Gastroesophageal sphincter (tissue), 4 donors: Measurements from ENCODE around the gene PPP2R5C. TPM values are rescaled to one million over a fixed set of nuclear protein-coding genes. Genes with fewer than 3 reads are reported as not detected.

Source experiments
- ATAC-seq: fragments of 150-250 bp; one replicate; pipeline ENCODE4 v1.9.1; 2016; ENCODE audit warnings: mild to moderate bottlenecking, moderate library complexity
- H3K27ac ChIP-seq, 4 donors: fragments of 200-600 bp; sonication (generic) in 3 of 4; 1 replicate in 3 of 4; 2 replicates in 1 of 4; pipeline ENCODE4 v1.5.1; 2016 to 2019
- H3K27me3 ChIP-seq: fragments of 200-600 bp; sonication (generic); one replicate; pipeline ENCODE4 v1.5.1; 2019
- H3K36me3 ChIP-seq, 2 donors: fragments of 200-600 bp; sonication (generic); one replicate each; pipeline ENCODE4 v1.5.1; 2019; ENCODE audit warnings: control low read depth in 1 of 2
- H3K4me1 ChIP-seq, 3 donors: fragments of 200-600 bp; sonication (generic); 1 replicate in 2 of 3; 2 replicates in 1 of 3; pipeline ENCODE4 v1.5.1; 2016 to 2019; ENCODE audit warnings: control low read depth in 2 of 3
- H3K4me3 ChIP-seq, 2 donors: fragments of 200-600 bp; sonication (generic); one replicate each; pipeline ENCODE4 v1.5.1; 2019; ENCODE audit warnings: mild to moderate bottlenecking in 1 of 2, moderate library complexity in 1 of 2
- H3K9me3 ChIP-seq, 3 donors: fragments of 200-600 bp; sonication (generic); one replicate each; pipeline ENCODE4 v1.5.1; 2017 to 2019; ENCODE audit warnings: control low read depth in 2 of 3
- CTCF ChIP-seq, 4 experiments: fragments of 200-600 bp in 2 of 4; fragments of 450-650 bp in 2 of 4; sonication (generic) in 1 of 4; IDR thresholded peaks; one replicate each; pipeline ENCODE4 v1.5.1; 2017 to 2019; ENCODE audit warnings: antibody characterized with exemption in 4 of 4, mild to moderate bottlenecking in 2 of 4, moderate library complexity in 2 of 4
- EP300 ChIP-seq: sonication (generic); formaldehyde crosslinking; IDR thresholded peaks from one replicate; pipeline ENCODE4 v1.6.1; 2017; ENCODE audit warnings: antibody characterized with exemption, mild to moderate bottlenecking
- POLR2A ChIP-seq, 2 donors: fragments of 450-650 bp; IDR thresholded peaks; one replicate each; pipeline ENCODE4 v1.6.1; 2017; ENCODE audit warnings: antibody characterized with exemption in 2 of 2, mild to moderate bottlenecking in 2 of 2, moderate library complexity in 1 of 2
- POLR2AphosphoS5 ChIP-seq: sonication (generic); formaldehyde crosslinking; IDR thresholded peaks from one replicate; pipeline ENCODE4 v1.6.1; 2017; ENCODE audit warnings: antibody characterized with exemption
- WGBS, 2 donors: methylation state at CpG; one replicate each; pipeline ENCODE4 v1.1.5; 2018; ENCODE audit warnings: low coverage in 1 of 2; 5-methylcytosine and 5-hydroxymethylcytosine counted together
- total RNA-seq, 4 donors: library from RNA; depleted of rRNA; stranded (reverse); fragments of >200 nt; gene quantifications; one replicate each; pipeline ENCODE4 v1.1.0, GENCODE V29; 2016

The PPP2R5C gene
- total RNA-seq, 4 donors from 2014 or later, result 123 to 199 (median 131) TPM

- no peak overlapping the region for H3K4me3 ChIP-seq
- H3K9me3 ChIP-seq, result no peaks in the 10 kb centered on the region
- ATAC-seq, result no peak
- 80 to 84% methylated on average over 2 to 3 of the region's 3 CpGs for WGBS, 2 donors
- no peak overlapping the region for H3K27ac ChIP-seq
- no peak for TF ChIP-seq CTCF (IDR thresholded peaks at IDR 0.05)
- TF ChIP-seq POLR2AphosphoS5, result no peak
- no peak for TF ChIP-seq POLR2A (IDR thresholded peaks at IDR 0.05)
- no peak for TF ChIP-seq EP300
- H3K36me3 ChIP-seq, result no peaks in the 10 kb centered on the region
- H3K4me1 ChIP-seq, result peaks cover 3 to 67% (median 11%) of the 10 kb centered on the region in 3 donors
- H3K27me3 ChIP-seq, result no peaks in the 10 kb centered on the region
Observed at GRCh38 chr14:101851183-101851582, 89.7 kb downstream of the PPP2R5C start.

- H3K27ac ChIP-seq, result no peak overlapping the region
- 66 to 72% methylated on average over 7 of the region's 7 CpGs for WGBS, 2 donors
Observed at GRCh38 chr14:101851736-101852405, 90.4 kb downstream of the PPP2R5C start.

GRCh38 chr14:101852785-101853184 is 91.3 kb downstream of the PPP2R5C start:
- Histone ChIP-seq H3K27ac (no peak overlapping the region), H3K36me3 (peaks cover 0 to 13% of the 10 kb centered on the region in 2 donors), H3K4me3 (no peak overlapping the region), H3K4me1 (peaks cover 3 to 75% (median 11%) of the 10 kb centered on the region in 3 donors), H3K27me3 (no peaks in the 10 kb centered on the region), H3K9me3 (no peaks in the 10 kb centered on the region)
- TF ChIP-seq CTCF (IDR thresholded peaks at IDR 0.05) (no peak), POLR2AphosphoS5 (no peak), EP300 (no peak), POLR2A (IDR thresholded peaks at IDR 0.05) (no peak)
- no peak for ATAC-seq
- WGBS, 2 donors, result 83 to 93% methylated on average over 1 to 5 of the region's 5 CpGs

More at GRCh38 chr14:101851736-101852405, 90.4 kb downstream of the PPP2R5C start:
- H3K4me1 ChIP-seq, result peaks cover 3 to 74% (median 11%) of the 10 kb centered on the region in 3 donors
- no peaks in the 10 kb centered on the region for H3K9me3 ChIP-seq
- H3K4me3 ChIP-seq, result no peak overlapping the region
- peak; percentile 25 for ATAC-seq
- no peak for TF ChIP-seq POLR2AphosphoS5
- TF ChIP-seq POLR2A (IDR thresholded peaks at IDR 0.05), result no peak
- no peak for TF ChIP-seq EP300
- no peak for TF ChIP-seq CTCF (IDR thresholded peaks at IDR 0.05)
- peaks cover 0 to 4% of the 10 kb centered on the region in 2 donors for H3K36me3 ChIP-seq
- no peaks in the 10 kb centered on the region for H3K27me3 ChIP-seq

- no peak for TF ChIP-seq CTCF (IDR thresholded peaks at IDR 0.05)
- no peak for TF ChIP-seq POLR2A (IDR thresholded peaks at IDR 0.05)
- TF ChIP-seq POLR2AphosphoS5, result no peak
- no peak for TF ChIP-seq EP300
- Histone ChIP-seq H3K36me3 (peaks cover 0 to 17% of the 10 kb centered on the region in 2 donors), H3K9me3 (no peaks in the 10 kb centered on the region), H3K4me3 (no peak overlapping the region), H3K27ac (no peak overlapping the region), H3K27me3 (no peaks in the 10 kb centered on the region), H3K4me1 (peaks cover 3 to 74% (median 11%) of the 10 kb centered on the region in 3 donors)
- ATAC-seq, result no peak
- 48 to 55% methylated on average over 6 to 7 of the region's 15 CpGs for WGBS, 2 donors
Observed at GRCh38 chr14:101853455-101854018, 92.0 kb downstream of the PPP2R5C start.

- peaks cover 0 to 25% of the 10 kb centered on the region in 2 donors for H3K36me3 ChIP-seq
- 68 to 70% methylated on average over 5 of the region's 5 CpGs for WGBS, 2 donors
- no peak overlapping the region for H3K4me3 ChIP-seq
- H3K27me3 ChIP-seq, result no peaks in the 10 kb centered on the region
- peaks cover 3 to 66% (median 11%) of the 10 kb centered on the region in 3 donors for H3K4me1 ChIP-seq
- no peak overlapping the region for H3K27ac ChIP-seq
- no peak for ATAC-seq
- TF ChIP-seq POLR2A (IDR thresholded peaks at IDR 0.05) (no peak), EP300 (no peak), CTCF (IDR thresholded peaks at IDR 0.05) (no peak)
- H3K9me3 ChIP-seq, result no peaks in the 10 kb centered on the region
Observed at GRCh38 chr14:101854366-101854765, 92.9 kb downstream of the PPP2R5C start.
